ENCODE measurements around the gene TMEM222.

- no peak for TF ChIP-seq TARDBP (IDR thresholded peaks at IDR 0.05; ENCODE audit: borderline replicate concordance)
- TF ChIP-seq CTCF (IDR thresholded peaks at IDR 0.05 in 2 of 3, conservative IDR thresholded peaks at IDR 0.05 in 1 of 3; ENCODE audit: control insufficient read depth in 2 of 3, extremely low read depth in 1 of 3, insufficient read depth in 1 of 3, low read depth in 3 of 3, low read length in 3 of 3): no peak
- TF ChIP-seq HCFC1 (IDR thresholded peaks at IDR 0.05; ENCODE audit: low read length): no peak
- no peak for TF ChIP-seq ZNF274 (IDR thresholded peaks at IDR 0.05; ENCODE audit: insufficient read depth, insufficient read length)
- no peak for TF ChIP-seq POLR2AphosphoS2 (IDR thresholded peaks at IDR 0.05; ENCODE audit: low read depth, low read length)
- no peak for TF ChIP-seq EGR1 (IDR thresholded peaks at IDR 0.05; ENCODE audit: borderline replicate concordance in 1 of 2, low read depth in 2 of 2, low read length in 2 of 2)
- TF ChIP-seq POLR2A (IDR thresholded peaks at IDR 0.05; ENCODE audit: low read depth, low read length): no peak
- TF ChIP-seq NFYA (IDR thresholded peaks at IDR 0.05; ENCODE audit: borderline replicate concordance, low read depth, low read length): no peak
- no peak for TF ChIP-seq POLR2AphosphoS5 (IDR thresholded peaks at IDR 0.05; ENCODE audit: low read length)
- TF ChIP-seq CREB1 (IDR thresholded peaks at IDR 0.05; ENCODE audit: low read depth): no peak
Observed at GRCh38 chr1:27372022-27372807, 50.3 kb downstream of the TMEM222 start.

All from GM12878 (cell line).